Neural cell (in vitro differentiated cells): Measurements from ENCODE around the gene PCK1.

ENCODE experiments used
- CTCF ChIP-seq: fragments of 450-650 bp; IDR thresholded peaks from 2 replicates; pipeline ENCODE4 v1.5.1; 2014; ENCODE audit warnings: antibody characterized with exemption, mild to moderate bottlenecking, moderate library complexity; ENCODE audit not compliant: poor library complexity, severe bottlenecking
- EZH2 ChIP-seq: fragments of 200-600, 300-800 bp; shearing (Covaris generic), sonication (generic); IDR thresholded peaks from 2 replicates; pipeline ENCODE4 v1.6.1; 2014; ENCODE audit warnings: antibody characterized with exemption, low read length, borderline replicate concordance, mild to moderate bottlenecking; ENCODE audit not compliant: insufficient read depth, poor library complexity, severe bottlenecking
- POLR2AphosphoS5 ChIP-seq: IDR thresholded peaks from 2 replicates; pipeline ENCODE4 v1.6.1; 2012
- RAD21 ChIP-seq: fragments of 450-650 bp; conservative IDR thresholded peaks from 2 replicates; pipeline ENCODE4 v1.6.1; 2014; ENCODE audit warnings: antibody characterized with exemption, mild to moderate bottlenecking, moderate library complexity
- SMC3 ChIP-seq: fragments of 450-650 bp; conservative IDR thresholded peaks from 2 replicates; pipeline ENCODE4 v1.6.1; 2014; ENCODE audit warnings: antibody characterized with exemption, mild to moderate bottlenecking, moderate library complexity; ENCODE audit not compliant: poor library complexity
- TAF1 ChIP-seq: IDR thresholded peaks from 2 replicates; pipeline ENCODE4 v1.6.1; 2012; ENCODE audit warnings: low read depth

- no peak for TF ChIP-seq POLR2AphosphoS5
- TF ChIP-seq EZH2 = no peak
- no peak for TF ChIP-seq CTCF
- no peak for TF ChIP-seq TAF1
- TF ChIP-seq RAD21 = no peak
- no peak for TF ChIP-seq SMC3
Observed at GRCh38 chr20:57556980-57557274, 4.0 kb upstream of the PCK1 start.
